Measurements from ENCODE around the gene SOHLH2.

Gene SOHLH2, protein sequence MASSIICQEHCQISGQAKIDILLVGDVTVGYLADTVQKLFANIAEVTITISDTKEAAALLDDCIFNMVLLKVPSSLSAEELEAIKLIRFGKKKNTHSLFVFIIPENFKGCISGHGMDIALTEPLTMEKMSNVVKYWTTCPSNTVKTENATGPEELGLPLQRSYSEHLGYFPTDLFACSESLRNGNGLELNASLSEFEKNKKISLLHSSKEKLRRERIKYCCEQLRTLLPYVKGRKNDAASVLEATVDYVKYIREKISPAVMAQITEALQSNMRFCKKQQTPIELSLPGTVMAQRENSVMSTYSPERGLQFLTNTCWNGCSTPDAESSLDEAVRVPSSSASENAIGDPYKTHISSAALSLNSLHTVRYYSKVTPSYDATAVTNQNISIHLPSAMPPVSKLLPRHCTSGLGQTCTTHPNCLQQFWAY

DNA sequence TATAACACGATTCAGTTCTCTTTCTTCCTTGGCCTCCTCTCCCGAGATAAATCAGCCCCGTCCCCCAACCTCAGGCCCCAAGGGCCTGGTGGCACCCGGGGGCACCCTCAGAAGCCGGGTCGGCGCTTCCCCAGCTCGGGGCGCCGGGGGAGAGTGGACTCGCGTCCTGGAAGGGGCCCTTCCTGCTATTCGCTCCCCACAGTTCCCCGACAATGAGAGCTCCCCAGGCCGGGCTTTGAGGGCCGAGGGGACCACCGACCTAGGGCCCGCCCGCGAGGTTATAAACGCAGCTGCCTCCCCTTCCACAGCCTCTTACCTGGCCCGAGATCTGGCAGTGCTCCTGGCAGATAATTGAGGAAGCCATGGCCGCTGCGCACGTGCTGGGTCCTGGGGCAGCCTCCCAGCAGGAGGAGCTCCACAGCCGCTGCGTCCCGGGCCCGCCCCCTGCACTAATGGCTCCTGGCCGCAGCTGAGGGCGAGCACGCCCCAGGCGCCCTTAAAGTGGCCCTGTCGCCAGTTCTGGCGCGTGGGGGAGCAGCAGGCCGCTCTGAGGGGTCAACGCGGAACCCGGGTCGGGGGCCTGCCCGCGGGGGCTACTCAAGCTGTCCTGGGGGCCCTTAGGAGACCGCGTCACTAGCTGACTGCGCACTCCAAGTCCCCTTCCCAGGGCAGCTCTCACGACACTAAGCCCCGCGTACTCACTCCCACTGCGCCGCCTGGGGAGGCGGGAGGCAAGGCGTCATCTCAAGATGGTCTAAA is at the start of gene SOHLH2:
Gene SOHLH2, minus strand, starts transcription at position 394 of the 759 bp plus-strand sequence. Its CDS starts 30 bp downstream, at position 364.
- no peak for DNase-seq

DNA sequence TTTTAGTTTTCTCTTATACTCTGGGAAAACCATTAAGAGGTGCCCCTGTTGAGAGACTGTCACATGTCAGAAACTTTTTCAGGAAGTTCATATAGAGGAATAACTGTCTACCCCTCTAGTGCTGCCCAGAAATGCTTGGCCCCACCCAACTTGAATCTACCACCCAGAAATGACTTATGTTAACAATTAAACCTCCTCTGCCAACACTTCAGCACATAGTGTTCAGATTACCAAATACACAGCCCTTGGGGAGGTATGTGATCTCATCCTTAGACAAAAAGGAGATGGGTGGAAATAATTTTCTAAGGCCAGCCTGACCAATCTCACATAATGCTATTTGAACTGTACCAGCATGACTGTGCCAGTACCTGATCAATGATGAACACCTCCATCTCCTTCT is 47.6 kb upstream of the SOHLH2 start:
- DNase-seq, result no peak

DNA sequence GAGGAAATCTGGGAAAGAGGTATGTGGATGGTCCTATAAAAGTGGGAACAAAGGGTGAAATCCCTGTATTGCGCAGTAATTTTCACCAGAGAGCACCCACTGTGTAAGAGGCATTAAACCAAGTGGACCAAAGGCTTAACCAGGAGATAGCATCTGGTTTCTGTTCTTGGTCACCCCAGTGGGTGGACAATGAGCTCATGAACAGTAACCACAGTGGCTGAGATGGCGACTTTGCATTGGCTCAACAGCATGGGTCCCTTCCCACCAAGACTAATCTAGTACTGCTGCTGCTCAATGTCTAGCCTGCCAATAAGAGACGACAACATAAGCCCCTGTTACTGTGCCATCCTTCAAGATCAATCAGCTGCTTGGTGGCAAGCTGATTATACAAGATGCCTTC is 46.7 kb upstream of the SOHLH2 start:
- no peak for DNase-seq

DNA sequence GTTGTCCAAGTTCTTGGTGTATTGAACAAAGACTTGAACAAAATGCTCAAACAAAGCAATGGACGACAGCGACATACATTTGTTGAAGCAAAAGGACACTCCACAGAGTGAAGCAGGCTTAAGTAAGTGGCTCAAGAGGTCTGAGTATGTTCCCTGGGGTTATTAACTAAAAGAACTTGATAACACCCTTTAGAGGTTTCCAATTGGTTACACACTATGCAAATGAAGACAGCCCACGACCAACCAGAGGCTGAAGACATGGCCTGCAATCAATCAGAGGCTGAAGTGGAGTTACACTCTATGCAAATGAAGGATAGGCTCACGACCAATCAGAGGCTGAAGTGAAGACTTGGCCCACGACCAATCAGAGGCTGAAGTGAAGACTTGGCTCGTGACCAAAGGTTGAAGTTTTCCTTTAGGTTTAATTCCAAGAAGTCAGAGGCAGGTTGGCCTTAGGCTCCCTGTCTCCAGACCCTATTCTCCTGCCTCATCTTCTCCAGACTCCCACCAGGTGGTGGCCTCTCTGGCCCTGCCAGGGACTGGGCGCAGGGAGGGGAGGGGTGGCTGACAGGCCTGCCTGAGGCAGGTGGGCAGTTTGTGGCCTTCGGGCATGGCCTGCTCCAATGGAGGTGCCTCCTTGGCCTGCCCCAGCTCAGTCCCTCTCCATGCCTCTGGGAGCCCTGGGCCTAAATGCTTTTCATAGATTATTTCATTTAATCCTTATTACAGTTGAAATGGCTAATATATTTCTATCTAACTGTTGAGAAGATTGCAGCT is 45.2 kb upstream of the SOHLH2 start:
- DNase-seq, result no peak

DNA sequence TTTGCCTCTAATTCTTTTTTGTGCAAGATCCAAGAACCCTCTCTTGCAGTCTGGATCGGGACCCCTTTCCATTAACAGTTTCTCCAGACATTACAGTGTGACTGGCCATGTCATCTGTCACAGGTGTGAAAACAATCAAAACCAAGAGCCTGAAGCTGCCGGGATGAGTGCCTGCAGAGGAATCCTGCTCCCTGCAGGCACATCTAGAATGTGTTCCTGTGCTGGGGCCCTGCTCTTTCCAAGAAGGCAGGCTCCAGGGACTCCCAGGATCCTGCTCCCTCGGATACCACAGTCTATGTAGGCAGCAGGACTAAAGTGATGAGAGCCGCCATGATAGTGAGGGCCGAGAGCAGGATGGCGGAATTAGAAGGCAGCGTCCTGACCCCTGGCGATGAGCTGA is 44.5 kb upstream of the SOHLH2 start:
- no peak for DNase-seq

DNA sequence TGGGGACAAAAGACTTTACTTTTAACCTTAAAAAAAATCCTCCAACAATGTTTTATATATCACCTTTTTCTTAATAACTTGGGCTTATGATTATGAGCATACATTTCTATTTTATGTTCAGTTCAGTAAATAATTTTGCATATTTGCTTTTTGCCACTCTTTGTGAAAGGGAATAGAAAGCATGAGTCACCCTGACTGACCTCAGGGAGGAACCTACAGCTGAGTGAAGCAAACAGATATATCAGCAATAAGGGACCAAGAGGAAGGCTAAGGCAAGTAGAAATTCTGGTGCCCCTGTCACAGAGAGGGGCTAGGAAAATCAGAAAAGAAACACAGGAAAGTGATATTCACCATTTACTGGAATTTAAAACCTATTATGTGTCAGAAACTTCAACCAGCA is 37.2 kb upstream of the SOHLH2 start:
- DNase-seq, result no peak

DNA sequence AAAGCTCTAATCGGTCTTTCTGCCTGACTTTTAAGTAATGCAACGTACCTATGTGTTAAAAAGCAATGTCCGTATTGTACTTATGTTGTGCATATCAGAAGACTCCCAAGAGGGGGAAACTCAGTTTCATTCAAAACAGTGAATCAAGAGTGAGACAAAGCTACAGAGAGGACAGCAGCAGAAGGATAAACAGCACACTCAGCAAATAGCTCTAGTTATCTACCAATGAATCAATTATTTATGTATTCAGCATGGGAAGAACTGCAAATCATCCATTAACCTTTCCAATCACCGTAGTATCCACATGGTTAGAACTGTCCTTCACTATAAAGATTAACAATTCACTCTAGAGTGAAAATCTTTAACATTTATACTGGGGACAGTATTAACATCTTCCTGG is 36.7 kb upstream of the SOHLH2 start:
- DNase-seq, result no peak

DNA sequence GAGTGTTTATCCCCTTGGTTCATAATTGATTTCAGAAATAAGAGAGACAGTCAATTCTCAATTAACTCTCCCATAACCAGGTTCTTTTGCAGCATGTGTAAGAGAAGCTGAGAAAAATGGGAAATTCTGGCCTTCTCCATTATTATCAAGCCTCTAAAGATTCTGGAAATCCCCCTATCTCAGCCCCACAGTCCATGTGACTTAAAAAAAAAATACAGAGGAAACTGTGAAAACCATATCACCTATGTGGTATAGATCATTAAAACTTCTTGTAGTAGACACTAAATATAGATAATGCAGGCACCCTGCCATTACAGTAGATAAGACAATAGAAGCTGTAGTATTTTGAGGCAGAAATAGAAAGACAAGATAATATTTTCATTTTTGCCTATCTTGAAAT is 34.3 kb upstream of the SOHLH2 start:
- no peak for DNase-seq

DNA sequence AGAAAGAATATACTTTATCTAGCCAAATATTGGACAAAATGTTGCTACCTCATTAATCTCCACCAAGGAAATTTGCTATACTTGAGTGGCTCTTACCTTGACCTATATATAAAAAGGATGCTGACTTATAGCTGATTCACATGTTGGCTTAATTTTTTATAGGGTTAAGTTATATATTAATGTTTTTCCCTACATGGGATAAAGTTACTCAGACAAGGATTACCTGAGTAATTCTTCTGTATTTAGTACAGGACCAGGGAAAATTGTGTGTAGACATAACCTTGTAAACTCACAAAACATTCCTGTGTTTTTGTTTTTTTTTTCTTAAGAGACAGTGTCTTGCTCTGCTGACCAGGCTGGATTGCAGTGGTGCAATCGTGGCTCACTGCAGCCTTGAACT is 30.6 kb upstream of the SOHLH2 start:
- DNase-seq, result no peak

DNA sequence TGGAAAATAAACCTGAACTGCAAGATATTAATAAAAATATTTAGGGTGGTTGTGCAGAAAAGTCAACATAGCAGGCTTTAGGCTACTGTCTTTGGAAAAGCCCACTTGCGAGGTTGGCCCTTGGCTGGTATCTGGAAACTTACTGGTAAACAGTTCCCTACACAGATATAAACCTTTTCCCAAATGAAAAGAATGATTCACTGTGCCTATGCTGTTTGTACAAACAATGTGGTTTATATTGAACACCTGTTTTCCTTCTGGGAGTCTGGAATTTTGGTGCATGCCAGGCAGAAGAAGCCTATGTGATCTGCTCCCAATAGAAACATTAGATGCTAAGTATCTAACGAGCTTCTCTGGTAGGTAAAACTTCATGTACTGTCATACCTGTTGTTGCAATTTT is 29.7 kb upstream of the SOHLH2 start:
- no peak for DNase-seq

DNA sequence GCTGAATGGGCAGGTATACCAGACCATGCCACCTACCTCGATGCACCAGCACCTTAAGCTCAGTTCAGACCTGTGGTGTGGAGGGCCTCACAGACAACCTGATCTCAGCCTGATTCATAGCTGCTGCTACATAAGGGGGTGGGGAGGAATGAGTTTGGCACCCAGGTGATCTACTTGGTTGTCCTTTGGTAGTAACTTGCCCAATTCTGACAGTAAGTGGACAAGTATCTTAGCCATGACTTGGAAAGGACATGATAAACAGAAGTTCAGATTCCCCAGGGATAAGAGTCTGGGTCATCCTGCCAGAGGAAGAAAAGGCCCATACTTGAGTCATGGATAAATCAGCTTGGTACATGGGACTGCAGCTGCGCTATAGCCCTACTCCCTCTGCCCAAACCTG is 28.4 kb upstream of the SOHLH2 start:
- no peak for DNase-seq

DNA sequence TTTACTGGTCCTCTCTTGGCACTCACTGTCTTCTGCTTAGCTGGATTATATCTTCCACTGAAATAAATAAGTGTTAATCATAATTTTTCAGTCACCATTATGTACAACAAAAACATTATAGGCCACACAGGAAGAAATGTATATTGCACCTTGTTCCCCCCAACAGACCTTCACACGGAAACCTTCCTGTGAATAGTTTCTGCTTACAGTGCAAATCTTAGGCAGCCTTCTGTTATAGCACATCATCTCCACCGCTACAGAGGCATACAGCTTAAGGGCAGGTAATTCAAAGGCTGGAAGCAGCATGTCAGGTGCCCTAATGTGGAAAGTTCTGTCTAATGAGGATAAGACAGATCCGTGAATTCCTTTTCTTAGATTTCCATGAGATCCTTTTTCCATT is 16.9 kb upstream of the SOHLH2 start:
- DNase-seq, result no peak

DNA sequence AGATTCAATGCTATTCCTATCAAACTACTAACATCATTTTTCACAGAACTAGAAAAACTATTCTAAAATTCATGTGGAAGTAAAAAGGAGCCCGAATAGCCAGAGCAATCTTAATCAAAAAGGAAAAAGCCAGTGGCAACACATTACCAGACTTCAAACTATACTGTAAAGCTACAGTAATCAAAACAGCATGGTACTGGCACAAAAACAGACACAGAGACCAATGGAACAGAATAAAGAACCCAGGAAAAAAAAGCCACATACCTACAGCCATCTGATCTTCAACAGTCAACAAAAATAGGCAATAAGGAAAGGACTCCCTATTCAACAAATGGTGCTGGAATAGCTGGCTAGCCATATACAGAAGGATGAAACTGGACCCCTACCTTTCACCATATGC is 10.4 kb upstream of the SOHLH2 start:
- DNase-seq, result no peak

DNA sequence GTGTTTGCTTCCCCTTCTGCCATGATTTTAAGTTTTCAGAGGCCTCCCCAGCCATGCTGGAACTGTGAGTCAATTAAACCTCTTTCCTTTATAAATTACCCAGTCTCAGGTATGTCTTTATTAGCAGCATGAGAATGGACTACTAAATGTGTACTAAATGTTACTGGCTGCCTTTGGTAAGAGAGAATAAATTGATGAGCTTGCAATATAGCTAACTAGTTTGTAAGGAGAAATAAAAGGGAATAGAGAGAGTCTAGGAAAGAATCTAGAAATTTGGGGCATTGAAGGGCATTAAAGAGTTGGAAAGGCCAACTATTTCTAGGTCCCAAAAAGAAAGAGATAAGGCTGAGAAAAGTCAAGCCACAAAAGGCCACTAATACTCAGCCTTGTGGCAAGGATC is 5.5 kb upstream of the SOHLH2 start:
- no peak for DNase-seq

DNA sequence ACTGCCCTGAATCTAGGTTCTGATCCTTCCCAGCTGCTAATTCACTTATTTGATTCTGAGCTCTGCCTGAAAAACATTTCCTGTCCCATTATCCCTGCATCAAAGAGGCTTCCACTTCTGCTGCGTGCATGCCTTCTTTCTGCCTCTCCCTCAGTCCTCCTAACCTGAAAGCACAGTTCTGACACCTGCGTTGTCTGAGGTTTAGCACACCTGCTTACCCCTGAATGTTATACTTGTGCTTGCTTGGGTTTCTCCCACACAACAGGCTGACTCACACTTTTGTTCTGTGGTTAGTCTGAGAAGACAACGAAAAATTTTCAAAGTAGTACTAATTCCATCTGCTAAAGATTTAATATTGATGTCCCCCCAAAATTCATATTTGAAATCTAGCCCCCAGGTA is 3.1 kb upstream of the SOHLH2 start:
- no peak for DNase-seq

DNA sequence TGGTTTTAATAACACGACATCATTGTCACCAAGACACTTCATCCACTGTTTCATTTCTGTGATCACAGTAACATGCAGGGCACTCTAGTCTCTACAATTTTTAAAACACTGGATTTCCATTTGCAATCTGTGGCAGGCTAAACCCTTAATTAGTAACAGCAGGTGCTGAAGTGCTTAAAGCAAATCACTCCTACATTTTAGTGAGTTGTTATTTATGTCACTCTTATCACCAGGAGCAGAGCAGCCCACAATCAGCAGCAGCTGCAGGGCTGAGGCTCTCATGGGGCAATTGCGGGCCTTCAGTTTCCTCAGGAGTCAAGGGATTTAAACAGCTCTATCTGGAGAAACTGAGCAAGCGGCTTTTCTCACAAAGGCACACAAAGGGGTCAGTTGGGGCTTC is 1.6 kb downstream of the SOHLH2 start:
- no peak for DNase-seq

DNA sequence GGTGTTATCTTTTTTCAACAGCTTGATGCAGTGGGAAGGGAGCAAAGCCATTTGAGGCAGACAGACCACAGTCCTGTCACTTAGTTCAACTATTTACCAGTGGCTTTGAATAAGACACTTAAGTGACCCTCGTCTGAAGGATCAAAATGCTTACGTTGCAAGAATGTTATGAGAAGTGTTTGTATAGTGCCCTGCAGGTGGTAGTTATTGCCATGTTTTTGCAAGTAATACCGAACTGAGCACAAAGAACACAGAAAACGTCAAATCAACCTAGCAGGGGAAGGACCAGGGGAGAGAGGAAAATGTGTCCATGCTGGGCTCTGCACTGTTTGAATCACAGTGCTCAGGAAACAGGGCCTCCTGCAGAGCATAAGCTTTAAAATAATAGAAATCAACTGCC is 2.8 kb downstream of the SOHLH2 start:
- no peak for DNase-seq

DNA sequence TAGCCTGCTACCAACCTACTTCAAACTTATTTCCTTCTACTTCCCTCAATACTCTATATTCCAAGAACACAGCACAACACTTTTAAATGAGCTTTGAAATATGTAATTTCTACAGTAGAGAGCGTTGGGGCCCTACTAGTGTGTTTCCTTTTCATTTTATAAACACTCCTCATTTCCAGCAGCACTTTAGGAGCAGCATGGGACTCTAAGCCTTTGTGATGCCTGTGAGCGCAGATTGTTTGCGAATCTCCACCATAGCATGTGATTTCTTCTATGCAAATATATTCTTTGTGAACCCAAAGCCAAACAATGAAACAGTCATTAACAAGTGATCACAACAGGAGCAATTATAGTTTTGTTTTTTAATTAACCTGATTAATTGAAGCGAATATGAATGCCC is 3.6 kb downstream of the SOHLH2 start:
- DNase-seq, result no peak

DNA sequence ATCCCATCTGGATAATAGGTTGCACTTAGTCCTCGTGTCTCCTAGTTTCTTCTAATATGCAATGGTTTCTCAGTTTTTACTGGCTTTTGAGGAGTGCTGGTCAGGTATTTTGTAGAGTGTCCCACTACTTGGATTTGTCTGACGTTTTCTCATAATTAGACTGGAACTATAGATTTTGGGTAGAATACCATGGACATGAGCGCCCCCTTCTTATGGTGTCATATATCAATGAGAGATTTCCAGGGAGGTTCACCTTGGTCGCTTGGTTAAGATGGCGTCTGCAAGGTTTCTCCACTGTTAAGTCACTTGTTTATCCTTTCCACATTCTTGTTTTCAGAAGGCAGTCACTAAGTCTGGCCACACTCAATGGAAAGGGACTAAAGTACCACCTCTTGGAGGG is 6.7 kb downstream of the SOHLH2 start:
- no peak for DNase-seq

DNA sequence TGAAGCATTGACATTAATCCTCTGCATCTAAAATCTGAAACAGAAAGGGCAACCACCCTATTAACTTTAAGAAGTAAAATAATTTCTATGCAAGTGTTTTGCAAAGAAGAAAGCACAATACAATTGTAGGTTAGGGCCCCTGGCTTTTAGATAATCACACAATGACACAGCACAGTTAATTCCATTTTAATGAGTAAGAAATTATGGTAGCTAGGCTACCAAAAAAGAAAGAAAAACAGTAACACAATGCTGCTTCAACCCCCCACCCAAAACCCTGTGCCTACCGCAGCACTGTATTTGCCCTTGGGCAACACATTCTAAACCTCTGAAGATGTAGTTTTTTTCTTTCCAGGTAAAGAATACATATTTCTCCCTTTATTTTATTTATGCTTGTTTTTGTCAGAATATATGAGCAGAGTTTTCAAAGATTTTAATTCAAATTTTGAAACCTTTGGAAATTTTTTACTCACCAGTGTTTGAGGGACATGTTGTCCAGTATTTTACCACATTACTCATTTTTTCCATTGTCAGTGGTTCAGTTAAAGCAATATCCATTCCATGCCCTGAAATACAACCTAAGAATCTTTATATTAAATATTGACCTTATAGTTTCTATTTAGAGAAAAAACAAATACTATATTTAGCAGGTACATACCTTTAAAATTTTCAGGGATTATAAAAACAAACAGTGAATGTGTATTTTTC is 21.1 kb downstream of the SOHLH2 start:
- no peak for DNase-seq

DNA sequence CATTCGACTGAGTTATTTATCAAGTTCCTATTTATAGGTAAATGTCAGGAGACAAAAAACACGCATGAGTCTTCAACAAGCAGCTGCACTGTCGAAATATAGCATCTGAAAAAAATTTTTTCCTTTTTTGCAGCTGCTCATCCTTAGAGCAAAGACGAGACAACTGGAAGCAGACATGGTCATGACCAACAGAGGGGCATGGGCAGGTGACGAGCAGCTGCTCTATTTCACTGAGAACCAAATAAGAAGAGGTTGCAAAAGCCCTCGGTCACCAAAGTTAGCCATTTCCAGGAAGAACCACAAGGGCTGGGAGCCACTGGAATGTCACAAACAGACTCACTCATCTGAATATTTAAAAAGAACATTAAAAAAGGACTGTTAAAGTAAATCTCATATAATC is 22.2 kb downstream of the SOHLH2 start:
- DNase-seq, result no peak

DNA sequence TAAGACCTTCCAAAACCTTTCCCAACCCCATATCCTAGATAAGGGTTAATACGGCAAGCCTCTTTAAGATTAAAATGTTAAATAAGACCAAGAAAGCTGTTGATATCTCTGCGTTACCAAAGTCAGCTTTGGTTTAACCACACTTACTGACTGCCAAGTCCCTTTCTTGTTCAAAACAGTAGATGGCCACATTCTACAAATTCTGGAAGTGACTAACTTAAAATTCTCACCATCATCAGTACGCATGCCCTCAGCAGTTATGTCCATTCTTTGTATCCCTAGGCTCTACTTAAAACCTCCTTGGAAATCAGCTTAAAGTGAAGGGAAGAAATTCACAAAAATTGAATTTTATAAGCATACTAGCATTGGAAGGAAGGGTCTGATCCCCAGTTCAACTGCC is 23.6 kb downstream of the SOHLH2 start:
- no peak for DNase-seq

DNA sequence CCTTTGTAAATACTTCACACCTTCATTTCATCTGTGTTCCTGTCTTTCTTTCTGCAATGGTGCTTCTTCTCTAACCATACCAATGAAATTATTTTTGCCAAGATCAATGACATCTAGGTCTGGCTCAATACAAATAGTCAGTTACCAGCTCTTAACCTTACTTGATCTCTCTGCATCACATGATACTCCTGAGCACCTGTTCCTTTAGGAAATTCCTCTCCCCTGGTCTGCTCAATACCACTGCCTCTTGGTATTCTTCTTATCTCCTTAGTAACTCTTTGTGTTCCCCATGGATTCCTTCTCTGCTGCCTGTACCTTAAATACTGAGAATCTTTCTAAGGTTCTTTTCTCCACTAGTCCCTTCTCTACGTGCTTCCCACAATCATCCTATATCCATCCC is 25.9 kb downstream of the SOHLH2 start:
- no peak for DNase-seq

All from SW 1271 (cell line).